Smooth muscle cell (in vitro differentiated cells): ENCODE results near the gene MYH9. TPM values are rescaled to one million over a fixed set of nuclear protein-coding genes. Genes with fewer than 3 reads are reported as not detected.

Experiments used
- DNase-seq: peaks from one replicate; lab custom pipeline; 2025; ENCODE audit not compliant: unreplicated experiment; lab: John Stamatoyannopoulos, UW
- H2AFZ ChIP-seq: fragments of 200-600 bp; sonication (generic); 2 replicates; pipeline ENCODE4 v1.6.0; 2016; ENCODE audit warnings: antibody characterized with exemption, low read depth, mild to moderate bottlenecking
- H3F3A ChIP-seq: fragments of 200-600 bp; sonication (generic); 2 replicates; pipeline ENCODE4 v1.6.0; 2017; ENCODE audit warnings: antibody characterized with exemption, low read depth
- H3K27ac ChIP-seq: fragments of 200-600 bp; sonication (generic); 2 replicates; pipeline ENCODE4 v1.5.1; 2016; ENCODE audit warnings: low read depth, mild to moderate bottlenecking
- H3K27me3 ChIP-seq: fragments of 200-600 bp; sonication (generic); 2 replicates; pipeline ENCODE4 v1.6.1; 2016; ENCODE audit warnings: low read depth, mild to moderate bottlenecking
- H3K36me3 ChIP-seq: fragments of 200-600 bp; sonication (generic); 2 replicates; pipeline ENCODE4 v1.5.1; 2016; ENCODE audit warnings: low read depth
- H3K4me1 ChIP-seq: fragments of 200-600 bp; sonication (generic); 2 replicates; pipeline ENCODE4 v1.5.1; 2016; ENCODE audit warnings: low read depth
- H3K4me2 ChIP-seq: fragments of 200-600 bp; sonication (generic); 2 replicates; pipeline ENCODE4 v1.6.0; 2016; ENCODE audit warnings: mild to moderate bottlenecking
- H3K4me3 ChIP-seq: fragments of 200-600 bp; sonication (generic); 2 replicates; pipeline ENCODE4 v1.5.1; 2016; ENCODE audit warnings: mild to moderate bottlenecking
- H3K79me2 ChIP-seq: fragments of 200-600 bp; sonication (generic); 2 replicates; pipeline ENCODE4 v1.6.0; 2016; ENCODE audit warnings: low read depth, mild to moderate bottlenecking
- H3K9ac ChIP-seq: fragments of 200-600 bp; sonication (generic); 2 replicates; pipeline ENCODE4 v1.6.0; 2016; ENCODE audit warnings: low read depth
- H3K9me3 ChIP-seq: fragments of 200-600 bp; sonication (generic); replicated peaks from 2 replicates; pipeline ENCODE4 v1.5.1; 2016; ENCODE audit warnings: low read depth
- H4K20me1 ChIP-seq: fragments of 200-600 bp; sonication (generic); 2 replicates; pipeline ENCODE4 v1.6.0; 2016; ENCODE audit warnings: low read depth
- CTCF ChIP-seq: fragments of 200-600 bp; sonication (generic); IDR thresholded peaks from 2 replicates; pipeline ENCODE4 v1.5.1; 2017; ENCODE audit warnings: borderline replicate concordance, mild to moderate bottlenecking, antibody characterized with exemption; ENCODE audit not compliant: insufficient read depth, poor library complexity, severe bottlenecking
- WGBS: methylation state at CpG from one replicate; pipeline ENCODE4 v1.1.7; 2016; ENCODE audit warnings: low lambda C conversion rate; 5-methylcytosine and 5-hydroxymethylcytosine counted together
- polyA plus RNA-seq: library from polyadenylated mRNA; unstranded; fragments of >200 nt; fragmentation: Nextera tagmentation; extraction: Ambion mirVana; gene quantifications from 2 replicates; pipeline ENCODE4 v1.2.1, GENCODE V29; 2016
- total RNA-seq: library from RNA; depleted of rRNA; stranded (reverse); fragments of >200 nt; gene quantifications from 2 replicates; pipeline ENCODE4 v1.2.3, GENCODE V29; 2014

MYH9 gene
- total and polyA plus RNA-seq, 2 experiments from 2014 or later = 350 to 361 TPM

- Histone ChIP-seq H2AFZ (no peak overlapping the region), H4K20me1 (no peaks in the 10 kb centered on the region), H3K27ac (no peak overlapping the region), H3K27me3 (no peaks in the 10 kb centered on the region), H3K9ac (no peak overlapping the region), H3K4me2 (no peak overlapping the region), H3K36me3 (no peaks in the 10 kb centered on the region), H3K79me2 (no peaks in the 10 kb centered on the region), H3F3A (peaks cover 25% of the 10 kb centered on the region), H3K9me3 (no peaks in the 10 kb centered on the region), H3K4me3 (no peak overlapping the region), H3K4me1 (peaks cover 16% of the 10 kb centered on the region)
- DNase-seq = no peak
- 91% methylated on average over 14 of the region's 14 CpGs for WGBS
- TF ChIP-seq CTCF = no peak
Observed at GRCh38 chr22:36422287-36423014, 34.7 kb upstream of the MYH9 start.

- H3K4me2 ChIP-seq = peak overlapping the region; percentile 68
Observed at GRCh38 chr22:36419912-36420882, 32.4 kb upstream of the MYH9 start.

GRCh38 chr22:36419177-36419911 is 31.6 kb upstream of the MYH9 start:
- 15% methylated on average over 13 of the region's 13 CpGs for WGBS
- peaks cover 25% of the 10 kb centered on the region for H3F3A ChIP-seq
- no peaks in the 10 kb centered on the region for H3K27me3 ChIP-seq
- H3K27ac ChIP-seq = peak overlapping the region; percentile 85
- DNase-seq = no peak
- peaks cover 7% of the 10 kb centered on the region for H3K4me1 ChIP-seq
- no peak overlapping the region for H3K9ac ChIP-seq
- H3K79me2 ChIP-seq = no peaks in the 10 kb centered on the region
- peak overlapping the region; percentile 28 for H3K4me3 ChIP-seq
- TF ChIP-seq CTCF = no peak
- H3K4me2 ChIP-seq = peak overlapping the region; percentile 68
- H2AFZ ChIP-seq = no peak overlapping the region
- H3K9me3 ChIP-seq = no peaks in the 10 kb centered on the region
- H3K36me3 ChIP-seq = no peaks in the 10 kb centered on the region
- no peaks in the 10 kb centered on the region for H4K20me1 ChIP-seq

More at GRCh38 chr22:36419912-36420882, 32.4 kb upstream of the MYH9 start:
- no peak for TF ChIP-seq CTCF
- H3K9ac ChIP-seq = peak overlapping the region; percentile 20
- peaks cover 7% of the 10 kb centered on the region for H3K4me1 ChIP-seq
- H3F3A ChIP-seq = peaks cover 25% of the 10 kb centered on the region
- peak overlapping the region; percentile 85 for H3K27ac ChIP-seq
- DNase-seq = no peak
- no peaks in the 10 kb centered on the region for H3K79me2 ChIP-seq
- no peaks in the 10 kb centered on the region for H4K20me1 ChIP-seq
- H3K27me3 ChIP-seq = no peaks in the 10 kb centered on the region
- 46% methylated on average over 21 of the region's 21 CpGs for WGBS
- no peaks in the 10 kb centered on the region for H3K36me3 ChIP-seq
- peak overlapping the region; percentile 28 for H3K4me3 ChIP-seq
- H2AFZ ChIP-seq = peak overlapping the region; percentile 39
- H3K9me3 ChIP-seq = no peaks in the 10 kb centered on the region
